Stimulated activated CD4-positive, alpha-beta T cell treated with anti-CD3 and anti-CD28 coated beads, TNF-alpha, amount 100 ng/mL, for 24 hours (primary cell): ENCODE results near the gene FOXP1.

ENCODE experiments used
- DNase-seq, 3 experiments: peaks; one replicate each; pipeline ENCODE4 v3.0.0-alpha.2; 2020; ENCODE audit warnings: low read depth in 3 of 3

Gene FOXP1

GRCh38 chr3:70914862-70915261 is 668.7 kb downstream of the FOXP1 start:
- DNase-seq, result no peak

GRCh38 chr3:70911719-70912118 is 671.8 kb downstream of the FOXP1 start:
- DNase-seq, result no peak

GRCh38 chr3:70905491-70905890 is 678.0 kb downstream of the FOXP1 start:
- DNase-seq, result no peak
